B cell (primary cell): ENCODE results near the gene CELF2. TPM values are rescaled to one million over a fixed set of nuclear protein-coding genes. Genes with fewer than 3 reads are reported as not detected.

Experiments used
- ATAC-seq: fragments of 200-7000 bp; cut with Tn5 transposase; one replicate; pipeline ENCODE4 v1.10.0; 2021; ENCODE audit warnings: low read depth, mild to moderate bottlenecking, moderate number of reproducible peaks, moderate library complexity
- CTCF ChIA-PET: fragments of 350-600 bp; sonication (Branson Sonifier 250); formaldehyde crosslinking; loops from one replicate; lab custom pipeline; 2021; ENCODE audit warnings: antibody characterized with exemption, inconsistent platforms; lab: Charles Lee
- POLR2A ChIA-PET: fragments of 350-600 bp; sonication (Branson Sonifier 250); formaldehyde crosslinking; loops from one replicate; lab custom pipeline; 2021; ENCODE audit warnings: antibody characterized with exemption; lab: Charles Lee
- DNase-seq: peaks from one replicate; pipeline ENCODE4 v3.0.0; 2013
- H2AFZ ChIP-seq: 2 replicates; pipeline ENCODE4 v1.6.1; 2012; ENCODE audit warnings: mild to moderate bottlenecking, low read depth, low read length; ENCODE audit not compliant: insufficient read depth, poor library complexity, severe bottlenecking
- H3K27ac ChIP-seq, 2 donors: 1 replicate in 1 of 2; 2 replicates in 1 of 2; pipeline ENCODE4 v1.5.1; 2012 to 2013; ENCODE audit warnings: low read length in 2 of 2, mild to moderate bottlenecking in 2 of 2, moderate library complexity in 1 of 2
- H3K27me3 ChIP-seq, 4 experiments: fragments of 200-600 bp in 1 of 4; sonication (generic) in 1 of 4; replicated peaks in 1 of 4; 1 replicate in 2 of 4; 2 replicates in 2 of 4; pipeline versions ENCODE4 v1.6.1 to v1.7.0; 2013 to 2016; ENCODE audit warnings: low read length in 3 of 4, mild to moderate bottlenecking in 2 of 4, mixed read lengths in 1 of 4, moderate library complexity in 1 of 4; ENCODE audit not compliant: insufficient read depth in 4 of 4, control insufficient read depth in 3 of 4; ENCODE audit errors: control extremely low read depth in 1 of 4
- H3K36me3 ChIP-seq, 2 experiments: replicated peaks in 1 of 2; 1 replicate in 1 of 2; 2 replicates in 1 of 2; pipeline versions ENCODE4 v1.6.1 to v1.7.1; 2013; ENCODE audit warnings: low read length in 1 of 2; ENCODE audit not compliant: insufficient read depth in 2 of 2, control insufficient read depth in 1 of 2; ENCODE audit errors: control extremely low read depth in 1 of 2, extremely low read depth in 1 of 2
- H3K4me1 ChIP-seq, 2 donors: fragments of 200-600 bp in 1 of 2; sonication (generic) in 1 of 2; 1 replicate in 1 of 2; 2 replicates in 1 of 2; pipeline versions ENCODE4 v1.5.1 to v1.6.1; 2013 to 2017; ENCODE audit warnings: low read length in 2 of 2; ENCODE audit not compliant: control insufficient read depth in 2 of 2, insufficient read depth in 2 of 2
- H3K4me2 ChIP-seq: replicated peaks from 2 replicates; pipeline ENCODE3; 2012; ENCODE audit warnings: mild to moderate bottlenecking, low read depth, low read length; ENCODE audit not compliant: poor library complexity, severe bottlenecking
- H3K4me3 ChIP-seq, 5 experiments: fragments of 200-600 bp in 1 of 5; sonication (generic) in 1 of 5; 1 replicate in 3 of 5; 2 replicates in 2 of 5; pipeline versions ENCODE4 v1.5.1 to v1.7.0; 2011 to 2016; ENCODE audit warnings: low read length in 4 of 5, mild to moderate bottlenecking in 4 of 5, low read depth in 2 of 5, control low read depth in 1 of 5, moderate library complexity in 1 of 5; ENCODE audit not compliant: insufficient read depth in 1 of 5; ENCODE audit errors: control extremely low read depth in 1 of 5, extremely low read depth in 1 of 5
- H3K79me2 ChIP-seq: fragments of 200-600 bp; sonication (generic); one replicate; pipeline ENCODE4 v1.6.0; 2016; ENCODE audit warnings: low read length; ENCODE audit not compliant: control insufficient read depth, insufficient read depth
- H3K9ac ChIP-seq: fragments of 200-600 bp; sonication (generic); 2 replicates; pipeline ENCODE4 v1.6.1; 2017; ENCODE audit warnings: mild to moderate bottlenecking, low read length, moderate library complexity
- H3K9me3 ChIP-seq, 3 donors: one replicate each; pipeline versions ENCODE4 v1.6.1 to v1.7.1; 2013; ENCODE audit warnings: low read length in 2 of 3; ENCODE audit not compliant: control insufficient read depth in 2 of 3, insufficient read depth in 1 of 3; ENCODE audit errors: control extremely low read depth in 1 of 3
- H4K20me1 ChIP-seq: 2 replicates; pipeline ENCODE4 v1.6.0; 2012; ENCODE audit warnings: mild to moderate bottlenecking, low read length; ENCODE audit not compliant: insufficient read depth, control insufficient read depth, poor library complexity, severe bottlenecking
- H3K27ac Mint-ChIP-seq: one replicate; pipeline ENCODE4 v1.8.0; 2021; ENCODE audit warnings: mixed read lengths
- H3K27me3 Mint-ChIP-seq: one replicate; pipeline ENCODE4 v1.8.0; 2021; ENCODE audit warnings: mixed read lengths
- H3K4me1 Mint-ChIP-seq: one replicate; pipeline ENCODE4 v1.8.0; 2021; ENCODE audit warnings: mixed read lengths
- H3K4me3 Mint-ChIP-seq: one replicate; pipeline ENCODE4 v1.8.0; 2021; ENCODE audit warnings: mixed read lengths
- H3K9me3 Mint-ChIP-seq: one replicate; pipeline ENCODE4 v1.8.0; 2022; ENCODE audit warnings: mixed read lengths; ENCODE audit not compliant: insufficient read depth
- EZH2 ChIP-seq: IDR thresholded peaks from 2 replicates; pipeline ENCODE4 v1.6.1; 2012; ENCODE audit warnings: borderline replicate concordance, low read depth, mild to moderate bottlenecking, moderate library complexity, low read length; ENCODE audit not compliant: insufficient read depth, poor library complexity, severe bottlenecking
- WGBS: methylation state at CpG from one replicate; pipeline ENCODE4 v1.1.5; 2013; ENCODE audit warnings: missing lambda C conversion rate; ENCODE audit not compliant: insufficient coverage; 5-methylcytosine and 5-hydroxymethylcytosine counted together
- intact Hi-C: fragments of 100-400 bp; cut with micrococcal nuclease; formaldehyde crosslinking; loops from one replicate; pipeline ENCODE4 v1.10.0; 2022
- polyA plus RNA-seq: library from polyadenylated mRNA; depleted of rRNA; stranded (reverse); fragments of >200 nt; gene quantifications from 2 replicates; pipeline ENCODE4 v1.2.3, GENCODE V29; 2012
- total RNA-seq, 2 donors: library from RNA; stranded (reverse); fragments of 120-200 nt in 1 of 2; gene quantifications; 1 replicate in 1 of 2; 2 replicates in 1 of 2; pipeline versions ENCODE4 v1.2.3 to v1.2.4, GENCODE V29; 2013 to 2022
- TF ChIP-seq, protein P1 (sequence below): fragments of 200-600 bp; IDR thresholded peaks from one replicate; pipeline ENCODE4 v1.8.0; 2022; ENCODE audit warnings: antibody characterized with exemption, mild to moderate bottlenecking

The CELF2 gene
- total and polyA plus RNA-seq, 2 donors (not counting 1 experiment from before 2014, with no cell fraction given), result 59.5 to 112 TPM

DNA sequence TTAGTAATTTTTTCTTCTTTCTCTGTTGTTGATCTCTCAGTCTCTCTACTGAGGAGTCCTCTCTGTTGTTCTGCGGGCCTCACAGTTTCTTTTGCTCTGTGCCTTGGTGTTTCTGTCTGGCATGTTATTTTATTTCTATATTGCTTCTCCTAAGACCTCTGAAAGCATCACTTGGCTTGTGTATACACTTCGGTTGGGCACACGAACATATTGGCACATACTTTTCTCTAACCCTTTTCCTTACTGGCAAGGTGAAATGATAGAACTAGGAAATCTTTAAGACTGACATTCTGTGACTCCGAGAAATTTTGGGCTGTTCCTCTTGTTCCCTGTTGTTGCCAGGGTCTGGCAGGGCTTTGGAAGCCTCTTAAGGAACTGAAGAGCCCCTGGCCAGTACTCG, 148.9 kb downstream of the CELF2 start:
- Histone ChIP-seq H3K9me3 (no peaks in the 10 kb centered on the region), H3K36me3 (peaks cover 0 to 13% of the 10 kb centered on the region in 2 experiments), H3K27ac (peak overlapping the region; percentile 84 to 87), H3K9ac (peak overlapping the region; percentile 86), H3K27me3 (no peaks in the 10 kb centered on the region), H2AFZ (peak overlapping the region; percentile 71), H3K4me2 (peak overlapping the region; percentile 74), H4K20me1 (peaks cover 2% of the 10 kb centered on the region), H3K79me2 (peaks cover 82% of the 10 kb centered on the region), H3K4me3 (peak overlapping the region; percentile 71 to 99 (median 94)), H3K4me1 (peaks cover 64 to 69% of the 10 kb centered on the region in 2 donors)
- CTCF ChIA-PET, result interaction anchor here (0.8 to 7.4 kb wide), 12 partner anchors 10 to 106 kb away, joined by 3 to 139 read pairs (median 6); no protein-coding TSS in a partner anchor
- POLR2A ChIA-PET, result interaction anchor here (0.6 to 3.9 kb wide), 6 partner anchors 8 to 76 kb away, joined by 3 to 37 read pairs (median 24); no protein-coding TSS in a partner anchor
- TF ChIP-seq, protein P1, sequence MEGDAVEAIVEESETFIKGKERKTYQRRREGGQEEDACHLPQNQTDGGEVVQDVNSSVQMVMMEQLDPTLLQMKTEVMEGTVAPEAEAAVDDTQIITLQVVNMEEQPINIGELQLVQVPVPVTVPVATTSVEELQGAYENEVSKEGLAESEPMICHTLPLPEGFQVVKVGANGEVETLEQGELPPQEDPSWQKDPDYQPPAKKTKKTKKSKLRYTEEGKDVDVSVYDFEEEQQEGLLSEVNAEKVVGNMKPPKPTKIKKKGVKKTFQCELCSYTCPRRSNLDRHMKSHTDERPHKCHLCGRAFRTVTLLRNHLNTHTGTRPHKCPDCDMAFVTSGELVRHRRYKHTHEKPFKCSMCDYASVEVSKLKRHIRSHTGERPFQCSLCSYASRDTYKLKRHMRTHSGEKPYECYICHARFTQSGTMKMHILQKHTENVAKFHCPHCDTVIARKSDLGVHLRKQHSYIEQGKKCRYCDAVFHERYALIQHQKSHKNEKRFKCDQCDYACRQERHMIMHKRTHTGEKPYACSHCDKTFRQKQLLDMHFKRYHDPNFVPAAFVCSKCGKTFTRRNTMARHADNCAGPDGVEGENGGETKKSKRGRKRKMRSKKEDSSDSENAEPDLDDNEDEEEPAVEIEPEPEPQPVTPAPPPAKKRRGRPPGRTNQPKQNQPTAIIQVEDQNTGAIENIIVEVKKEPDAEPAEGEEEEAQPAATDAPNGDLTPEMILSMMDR, result no peak
- TF ChIP-seq EZH2, result no peak
- WGBS, result 0% methylated on average over 2 of the region's 5 CpGs
- Mint-ChIP-seq H3K27me3 (no peaks in the 10 kb centered on the region), H3K9me3 (peaks cover 3% of the 10 kb centered on the region), H3K4me1 (peaks cover 38% of the 10 kb centered on the region), H3K27ac (peak overlapping the region; percentile 98), H3K4me3 (no peak overlapping the region)
- no peak for DNase-seq
- ATAC-seq, result no peak
- intact Hi-C loops, result loop anchor here (1.0 to 2.0 kb wide), 4 partner anchors 19 to 76 kb away; no protein-coding TSS in a partner anchor
